ENCODE data around the gene ZSCAN5B. TPM values are rescaled to one million over a fixed set of nuclear protein-coding genes. Genes with fewer than 3 reads are reported as not detected.

The ZSCAN5B gene
- total and polyA plus RNA-seq, 7 experiments from 2014 or later = not detected

DNA sequence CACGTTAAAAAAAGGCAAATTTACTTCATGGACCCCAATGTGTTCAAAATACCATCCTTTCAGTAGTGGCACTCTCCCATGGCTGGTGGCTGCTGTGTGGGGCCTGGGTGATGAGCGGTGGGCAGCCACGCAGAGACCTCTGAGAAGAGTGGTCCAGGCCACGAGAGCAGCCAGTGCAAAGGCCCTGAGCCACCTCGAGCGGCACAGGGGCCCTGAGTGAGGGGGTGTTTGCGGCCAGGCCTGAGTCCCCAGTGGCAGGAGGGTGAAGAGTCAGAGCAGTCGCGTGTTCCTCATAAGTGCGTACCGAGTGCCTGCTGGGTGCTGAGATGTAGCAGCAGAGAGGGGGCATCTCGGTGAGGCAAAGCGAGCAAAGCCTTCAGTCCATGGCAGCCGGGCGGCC is 49.5 kb downstream of the ZSCAN5B start:
- H3K27me3 ChIP-seq (ENCODE audit: control insufficient read depth in 2 of 2, insufficient read depth in 2 of 2, low read length in 2 of 2) = no peaks in the 10 kb centered on the region
- no peak overlapping the region for H3K27ac Mint-ChIP-seq
- ATAC-seq (no peak), DNase-seq (no peak)
- H3K4me1 ChIP-seq (ENCODE audit: control insufficient read depth in 2 of 2, insufficient read depth in 2 of 2, low read length in 2 of 2) = no peaks in the 10 kb centered on the region
- no peaks in the 10 kb centered on the region for H3K9me3 ChIP-seq (ENCODE audit: control insufficient read depth in 2 of 3, low read length in 3 of 3)
- H3K9me3 Mint-ChIP-seq = no peaks in the 10 kb centered on the region
- H3K36me3 ChIP-seq (ENCODE audit: control insufficient read depth in 2 of 3, insufficient read depth in 3 of 3, low read length in 3 of 3) = peaks cover 0 to 37% (median 0%) of the 10 kb centered on the region in 3 experiments
- peak overlapping the region in 1 of 10 donors; percentile 41 for H3K4me3 Mint-ChIP-seq
- H3K4me3 ChIP-seq (ENCODE audit: low read length) = no peak overlapping the region
- peaks cover 0 to 26% (median 13%) of the 10 kb centered on the region in 5 donors for H3K36me3 Mint-ChIP-seq
- CTCF ChIA-PET = no interaction called here
- H3K4me1 Mint-ChIP-seq = peaks cover 14 to 33% (median 28%) of the 10 kb centered on the region in 7 donors
- POLR2A ChIA-PET = no interaction called here
- intact Hi-C loops (cut with micrococcal nuclease) = loop anchor here in 1 of 2 donors (10.0 kb wide), 1 partner anchor 893 kb away; the partner anchor contains the start of gene PPP6R1
- no peaks in the 10 kb centered on the region for H3K27me3 Mint-ChIP-seq
- H3K27ac ChIP-seq (ENCODE audit: low read depth, low read length) = no peak overlapping the region

DNA sequence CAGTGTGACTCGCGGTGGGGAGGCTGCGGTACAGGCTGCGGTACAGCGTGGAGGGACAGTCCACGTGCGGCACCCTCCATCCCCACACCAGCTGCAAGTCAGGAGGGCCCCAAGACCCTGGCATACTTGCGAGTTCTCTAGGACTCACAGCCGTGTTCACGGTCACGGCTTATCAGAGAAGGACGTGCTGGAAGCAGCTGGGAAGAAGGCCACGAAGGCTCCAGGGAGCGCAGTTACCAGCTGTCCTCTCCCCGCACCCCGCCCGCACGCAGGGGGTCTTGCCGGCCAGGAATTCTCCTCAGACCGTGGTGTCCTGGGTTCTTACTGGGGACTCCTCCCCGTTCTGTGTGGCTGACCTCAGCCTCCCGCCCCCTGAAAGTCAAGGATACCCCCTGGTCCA is 50.3 kb downstream of the ZSCAN5B start:
- Mint-ChIP-seq H3K9me3 (no peaks in the 10 kb centered on the region), H3K36me3 (peaks cover 0 to 23% (median 13%) of the 10 kb centered on the region in 5 donors), H3K27me3 (no peaks in the 10 kb centered on the region), H3K27ac (no peak overlapping the region), H3K4me1 (peaks cover 15 to 33% (median 27%) of the 10 kb centered on the region in 7 donors), H3K4me3 (no peak overlapping the region)
- POLR2A ChIA-PET = no interaction called here
- Histone ChIP-seq H3K27ac (ENCODE audit: low read depth, low read length) (no peak overlapping the region), H3K36me3 (ENCODE audit: control insufficient read depth in 2 of 3, insufficient read depth in 3 of 3, low read length in 3 of 3) (peaks cover 0 to 37% (median 0%) of the 10 kb centered on the region in 3 experiments), H3K4me3 (ENCODE audit: low read length) (no peak overlapping the region), H3K4me1 (ENCODE audit: control insufficient read depth in 2 of 2, insufficient read depth in 2 of 2, low read length in 2 of 2) (peaks cover 0 to 7% of the 10 kb centered on the region in 2 donors), H3K9me3 (ENCODE audit: control insufficient read depth in 2 of 3, low read length in 3 of 3) (no peaks in the 10 kb centered on the region), H3K27me3 (ENCODE audit: control insufficient read depth in 2 of 2, insufficient read depth in 2 of 2, low read length in 2 of 2) (no peaks in the 10 kb centered on the region)
- DNase-seq (no peak), ATAC-seq (no peak)
- intact Hi-C loops (cut with micrococcal nuclease) = loop anchor here in 1 of 2 donors (10.0 kb wide), 1 partner anchor 893 kb away; the partner anchor contains the start of gene PPP6R1
- CTCF ChIA-PET = no interaction called here

- Mint-ChIP-seq H3K9me3 (no peaks in the 10 kb centered on the region), H3K4me1 (peaks cover 17 to 37% (median 31%) of the 10 kb centered on the region in 7 donors), H3K27me3 (no peaks in the 10 kb centered on the region), H3K36me3 (peaks cover 0 to 23% (median 13%) of the 10 kb centered on the region in 5 donors), H3K27ac (no peak overlapping the region), H3K4me3 (no peak overlapping the region)
- intact Hi-C loops (cut with micrococcal nuclease) = loop anchor here in 1 of 2 donors (10.0 kb wide), 1 partner anchor 892 kb away; the partner anchor contains the start of gene PPP6R1
- Histone ChIP-seq H3K4me1 (ENCODE audit: control insufficient read depth in 2 of 2, insufficient read depth in 2 of 2, low read length in 2 of 2) (peaks cover 2 to 11% of the 10 kb centered on the region in 2 donors), H3K27me3 (ENCODE audit: control insufficient read depth in 2 of 2, insufficient read depth in 2 of 2, low read length in 2 of 2) (no peaks in the 10 kb centered on the region), H3K27ac (ENCODE audit: low read depth, low read length) (no peak overlapping the region), H3K9me3 (ENCODE audit: control insufficient read depth in 2 of 3, low read length in 3 of 3) (no peaks in the 10 kb centered on the region), H3K36me3 (ENCODE audit: control insufficient read depth in 2 of 3, insufficient read depth in 3 of 3, low read length in 3 of 3) (peaks cover 0 to 37% (median 0%) of the 10 kb centered on the region in 3 experiments), H3K4me3 (ENCODE audit: low read length) (no peak overlapping the region)
- CTCF ChIA-PET = no interaction called here
- no peak for ATAC-seq
- POLR2A ChIA-PET = no interaction called here
- DNase-seq = no peak
These were observed 50.7 kb downstream of the ZSCAN5B start for GRCh38 chr19:56146904-56147303.

DNA sequence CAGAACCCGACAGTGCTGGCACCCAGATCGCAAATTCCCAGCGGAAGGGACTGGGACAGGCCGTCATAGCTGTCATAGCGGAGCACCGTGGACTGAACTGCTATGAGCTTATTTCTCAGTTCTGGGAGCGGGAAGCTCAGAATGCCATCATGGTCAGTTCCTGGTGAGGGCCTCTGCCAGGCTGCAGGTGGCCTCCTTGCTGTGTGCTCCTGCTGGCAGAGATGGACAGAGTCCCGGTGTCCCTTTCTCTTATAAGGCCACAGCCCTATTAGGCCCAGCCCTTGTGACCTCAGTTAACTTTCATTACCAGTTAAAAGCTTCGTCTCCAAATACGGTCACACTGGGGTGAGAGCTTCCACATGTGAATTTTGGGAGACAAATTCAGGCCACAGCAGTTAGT is 51.9 kb downstream of the ZSCAN5B start:
- Mint-ChIP-seq H3K9me3 (no peaks in the 10 kb centered on the region), H3K27ac (no peak overlapping the region), H3K4me3 (no peak overlapping the region), H3K36me3 (peaks cover 0 to 23% (median 13%) of the 10 kb centered on the region in 5 donors), H3K4me1 (peaks cover 18 to 39% (median 37%) of the 10 kb centered on the region in 7 donors), H3K27me3 (peaks cover 0 to 3% (median 0%) of the 10 kb centered on the region in 5 donors)
- Histone ChIP-seq H3K9me3 (ENCODE audit: control insufficient read depth in 2 of 3, low read length in 3 of 3) (no peaks in the 10 kb centered on the region), H3K36me3 (ENCODE audit: control insufficient read depth in 2 of 3, insufficient read depth in 3 of 3, low read length in 3 of 3) (peaks cover 0 to 37% (median 0%) of the 10 kb centered on the region in 3 experiments), H3K4me3 (ENCODE audit: low read length) (no peak overlapping the region), H3K4me1 (ENCODE audit: control insufficient read depth in 2 of 2, insufficient read depth in 2 of 2, low read length in 2 of 2) (peaks cover 4 to 13% of the 10 kb centered on the region in 2 donors), H3K27ac (ENCODE audit: low read depth, low read length) (no peak overlapping the region), H3K27me3 (ENCODE audit: control insufficient read depth in 2 of 2, insufficient read depth in 2 of 2, low read length in 2 of 2) (no peaks in the 10 kb centered on the region)
- CTCF ChIA-PET = interaction anchor here (0.8 to 0.9 kb wide), 2 partner anchors 21 to 463 kb away, joined by 3 read pairs; no protein-coding TSS in a partner anchor
- intact Hi-C loops (cut with micrococcal nuclease) = loop anchor here in 1 of 2 donors (10.0 kb wide), 1 partner anchor 891 kb away; the partner anchor contains the start of gene PPP6R1
- ATAC-seq (no peak), DNase-seq (no peak)
- POLR2A ChIA-PET = interaction anchor here (0.6 kb wide), 1 partner anchor 49 kb away, joined by 3 read pairs; no protein-coding TSS in a partner anchor

GRCh38 chr19:56144831-56145230 is 52.8 kb downstream of the ZSCAN5B start:
- peaks cover 0 to 15% (median 9%) of the 10 kb centered on the region in 5 donors for H3K36me3 Mint-ChIP-seq
- H3K4me3 ChIP-seq (ENCODE audit: low read length) = no peak overlapping the region
- POLR2A ChIA-PET = no interaction called here
- no peaks in the 10 kb centered on the region for H3K9me3 ChIP-seq (ENCODE audit: control insufficient read depth in 2 of 3, low read length in 3 of 3)
- peaks cover 23 to 43% (median 40%) of the 10 kb centered on the region in 7 donors for H3K4me1 Mint-ChIP-seq
- no peak overlapping the region for H3K4me3 Mint-ChIP-seq
- no peaks in the 10 kb centered on the region for H3K9me3 Mint-ChIP-seq
- H3K27ac ChIP-seq (ENCODE audit: low read depth, low read length) = no peak overlapping the region
- peaks cover 0 to 29% (median 0%) of the 10 kb centered on the region in 3 experiments for H3K36me3 ChIP-seq (ENCODE audit: control insufficient read depth in 2 of 3, insufficient read depth in 3 of 3, low read length in 3 of 3)
- no peak for DNase-seq
- H3K27me3 Mint-ChIP-seq = peaks cover 0 to 4% (median 0%) of the 10 kb centered on the region in 5 donors
- intact Hi-C loops (cut with micrococcal nuclease) = loop anchor here in 1 of 2 donors (5.0 to 10.0 kb wide), 2 partner anchors 38 to 890 kb away; partner anchors contain the start of gene PPP6R1
- H3K27ac Mint-ChIP-seq = peak overlapping the region in 1 of 9 donors; percentile 54
- H3K4me1 ChIP-seq (ENCODE audit: control insufficient read depth in 2 of 2, insufficient read depth in 2 of 2, low read length in 2 of 2) = peaks cover 4 to 20% of the 10 kb centered on the region in 2 donors
- no peak for ATAC-seq
- no peaks in the 10 kb centered on the region for H3K27me3 ChIP-seq (ENCODE audit: control insufficient read depth in 2 of 2, insufficient read depth in 2 of 2, low read length in 2 of 2)
- CTCF ChIA-PET = interaction anchor here (0.6 kb wide), 1 partner anchor 10 kb away, joined by 4 read pairs; no protein-coding TSS in a partner anchor

DNA sequence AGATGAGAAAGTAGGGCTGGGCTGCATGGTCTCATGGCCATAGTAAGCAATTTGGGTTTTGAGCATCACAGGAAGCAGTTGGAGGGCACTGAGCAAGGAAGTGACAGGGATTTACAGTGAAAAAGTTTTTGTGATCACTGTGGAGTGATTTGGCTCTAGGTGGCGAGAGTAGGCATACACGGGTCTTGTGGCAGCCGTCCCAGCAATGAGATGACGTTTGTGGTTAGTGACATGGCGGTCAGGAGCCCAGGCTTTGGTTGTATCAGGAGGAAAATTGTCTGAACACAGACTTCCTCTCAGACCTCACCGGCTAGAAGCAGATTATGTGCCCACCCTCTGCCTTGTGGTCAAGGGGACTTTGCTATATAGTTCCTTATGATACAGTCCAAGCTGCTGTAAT is 53.2 kb downstream of the ZSCAN5B start:
- H3K27ac ChIP-seq (ENCODE audit: low read depth, low read length) = no peak overlapping the region
- H3K27ac Mint-ChIP-seq = peak overlapping the region in 3 of 9 donors; percentile 54 to 97 (median 83)
- DNase-seq (no peak), ATAC-seq (no peak)
- no peak overlapping the region for H3K4me3 ChIP-seq (ENCODE audit: low read length)
- H3K9me3 Mint-ChIP-seq = no peaks in the 10 kb centered on the region
- H3K9me3 ChIP-seq (ENCODE audit: control insufficient read depth in 2 of 3, low read length in 3 of 3) = no peaks in the 10 kb centered on the region
- H3K36me3 Mint-ChIP-seq = peaks cover 0 to 11% (median 5%) of the 10 kb centered on the region in 5 donors
- H3K4me1 ChIP-seq (ENCODE audit: control insufficient read depth in 2 of 2, insufficient read depth in 2 of 2, low read length in 2 of 2) = peaks cover 4 to 22% of the 10 kb centered on the region in 2 donors
- H3K27me3 Mint-ChIP-seq = peaks cover 0 to 4% (median 0%) of the 10 kb centered on the region in 5 donors
- intact Hi-C loops (cut with micrococcal nuclease) = loop anchor here in 1 of 2 donors (5.0 to 10.0 kb wide), 2 partner anchors 37 to 890 kb away; partner anchors contain the start of gene PPP6R1
- CTCF ChIA-PET = no interaction called here
- peak overlapping the region in 2 of 10 donors; percentile 11 to 17 for H3K4me3 Mint-ChIP-seq
- H3K4me1 Mint-ChIP-seq = peaks cover 24 to 46% (median 42%) of the 10 kb centered on the region in 7 donors
- H3K36me3 ChIP-seq (ENCODE audit: control insufficient read depth in 2 of 3, insufficient read depth in 3 of 3, low read length in 3 of 3) = peaks cover 0 to 25% (median 0%) of the 10 kb centered on the region in 3 experiments
- POLR2A ChIA-PET = no interaction called here
- H3K27me3 ChIP-seq (ENCODE audit: control insufficient read depth in 2 of 2, insufficient read depth in 2 of 2, low read length in 2 of 2) = no peaks in the 10 kb centered on the region

All from naive thymus-derived CD4-positive, alpha-beta T cell (primary cell).